Stromal cell of bone marrow (primary cell): ENCODE measurements around the gene LSM7.
"Not testable (repeated sequence)": the region's sequence is repeated elsewhere in the genome, so short reads cannot be mapped to it uniquely, and the experiment has no call there.

Experiments used
- DNase-seq: peaks from one replicate; pipeline ENCODE4 v3.0.0-alpha.2; 2012; ENCODE audit warnings: low read depth

The LSM7 gene

GRCh38 chr19:2302319-2303210, 25.8 kb downstream of the LSM7 start:
- DNase-seq, result no peak

GRCh38 chr19:2300533-2300932, 27.9 kb downstream of the LSM7 start:
- DNase-seq, result no peak

GRCh38 chr19:2296141-2296540, 32.2 kb downstream of the LSM7 start:
- DNase-seq, result no peak

- peak; percentile 62 for DNase-seq
These were observed 33.6 kb downstream of the LSM7 start for GRCh38 chr19:2294687-2295335.

GRCh38 chr19:2291185-2291751, 37.1 kb downstream of the LSM7 start:
- no peak for DNase-seq

GRCh38 chr19:2290441-2291184, 37.8 kb downstream of the LSM7 start:
- DNase-seq, result no peak

GRCh38 chr19:2289714-2290435, 38.5 kb downstream of the LSM7 start:
- no peak for DNase-seq

- no peak for DNase-seq
These were observed 39.3 kb downstream of the LSM7 start for GRCh38 chr19:2288818-2289713.

- DNase-seq, result no peak
These were observed 40.0 kb downstream of the LSM7 start for GRCh38 chr19:2288338-2288817.

GRCh38 chr19:2287585-2288337, 40.6 kb downstream of the LSM7 start:
- DNase-seq, result no peak

- DNase-seq, result no peak
These were observed 41.8 kb downstream of the LSM7 start for GRCh38 chr19:2286402-2287140.

GRCh38 chr19:2283835-2284507, 44.4 kb downstream of the LSM7 start:
- no peak for DNase-seq

GRCh38 chr19:2282862-2283237, 45.5 kb downstream of the LSM7 start:
- DNase-seq, result no peak

- no peak for DNase-seq
These were observed 46.1 kb downstream of the LSM7 start, which contains the start of gene PEAK3 for GRCh38 chr19:2282062-2282861. TSS of gene PEAK3 (minus strand) at chr19:2282175. CDS start at chr19:2280931, 1,244 bp downstream.

- not testable (repeated sequence) for DNase-seq
These were observed 46.9 kb downstream of the LSM7 start for GRCh38 chr19:2281265-2282061.

- no peak for DNase-seq
These were observed 47.6 kb downstream of the LSM7 start for GRCh38 chr19:2280633-2281264.
